Putamen (tissue), 1 donor: ENCODE measurements around the gene STAC2.
"Not testable (repeated sequence)": the region's sequence is repeated elsewhere in the genome, so short reads cannot be mapped to it uniquely, and the experiment has no call there.

Experiments
- DNase-seq: peaks from one replicate; pipeline ENCODE4 v3.0.0-alpha.2; 2016; ENCODE audit warnings: low spot score

Gene STAC2

DNA sequence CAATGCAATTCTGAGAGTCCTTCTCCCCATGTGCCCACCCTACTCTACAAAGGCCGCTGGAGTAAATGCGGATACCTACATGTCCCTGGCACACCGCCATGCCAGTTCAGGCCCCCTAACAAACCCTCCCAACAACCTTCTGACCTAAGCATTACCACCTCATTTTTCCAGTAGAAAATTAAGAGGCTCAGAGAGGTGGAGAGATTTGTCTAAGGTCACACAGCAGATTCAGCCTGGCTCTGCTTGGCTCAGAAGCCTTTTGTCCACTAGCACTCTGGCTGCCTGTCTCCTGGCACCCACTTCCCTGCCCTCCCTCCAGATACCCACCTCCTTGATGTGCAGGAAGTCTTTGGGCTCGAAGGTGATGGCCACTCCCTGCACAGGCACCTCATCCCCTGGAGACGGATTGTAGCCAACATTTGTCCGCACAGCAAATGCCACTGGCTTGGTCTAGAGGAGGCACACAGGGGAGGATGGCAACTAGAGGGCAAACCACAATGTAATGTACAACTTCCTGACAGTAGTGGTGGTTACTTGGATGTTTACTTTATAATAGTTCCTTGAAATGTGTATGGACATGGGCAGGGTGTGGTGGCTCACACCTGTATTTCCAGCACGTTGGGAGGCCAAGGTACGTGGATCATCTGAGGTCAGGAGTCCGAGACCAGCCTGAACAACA lies 38.5 kb downstream of the STAC2 start:
- no peak for DNase-seq

DNA sequence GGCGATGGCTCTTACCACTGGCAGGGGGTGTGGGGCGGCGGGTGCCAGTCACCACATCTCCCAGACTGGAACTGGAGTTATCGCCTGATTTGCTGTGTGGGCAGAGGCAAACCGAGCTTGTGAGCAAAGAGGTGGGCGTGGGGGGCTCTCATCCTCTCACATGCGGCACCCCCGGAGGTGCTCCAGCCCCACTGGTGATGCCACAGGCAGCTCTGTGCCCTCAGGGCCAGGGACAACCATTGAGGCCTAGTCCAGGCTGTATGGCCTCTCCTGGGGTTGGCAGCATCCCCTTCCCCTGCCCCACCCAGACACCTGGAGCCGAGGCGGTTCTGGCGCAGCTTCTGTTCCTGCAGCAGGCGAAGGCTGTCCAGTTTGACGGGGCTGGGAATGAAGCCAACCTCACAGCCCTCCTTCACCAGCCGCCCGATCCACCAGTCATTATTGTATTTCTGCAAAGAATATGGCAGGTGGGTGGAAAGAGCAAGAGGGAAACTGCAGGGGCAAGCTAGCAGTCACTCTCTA lies 39.2 kb downstream of the STAC2 start:
- no peak for DNase-seq

DNA sequence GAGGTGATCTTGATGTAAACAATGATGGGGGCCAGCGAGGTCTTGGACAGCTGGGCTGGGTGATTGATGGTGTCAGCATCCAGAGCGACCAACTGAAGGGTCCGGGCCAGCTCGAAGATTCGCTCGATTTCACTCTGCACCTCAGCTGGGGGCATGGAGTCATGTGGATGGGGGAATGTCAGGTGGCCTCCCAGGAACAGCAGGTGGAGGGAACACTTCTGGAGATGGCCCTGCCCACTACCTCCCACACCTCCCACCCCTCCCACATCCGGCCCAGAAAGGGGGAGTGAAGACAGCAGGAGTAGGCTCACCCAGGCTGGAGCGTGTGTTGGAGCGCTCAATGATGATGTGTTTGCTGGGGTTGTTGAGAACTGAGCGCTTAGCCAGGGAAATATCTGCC lies 42.0 kb downstream of the STAC2 start:
- no peak for DNase-seq

DNA sequence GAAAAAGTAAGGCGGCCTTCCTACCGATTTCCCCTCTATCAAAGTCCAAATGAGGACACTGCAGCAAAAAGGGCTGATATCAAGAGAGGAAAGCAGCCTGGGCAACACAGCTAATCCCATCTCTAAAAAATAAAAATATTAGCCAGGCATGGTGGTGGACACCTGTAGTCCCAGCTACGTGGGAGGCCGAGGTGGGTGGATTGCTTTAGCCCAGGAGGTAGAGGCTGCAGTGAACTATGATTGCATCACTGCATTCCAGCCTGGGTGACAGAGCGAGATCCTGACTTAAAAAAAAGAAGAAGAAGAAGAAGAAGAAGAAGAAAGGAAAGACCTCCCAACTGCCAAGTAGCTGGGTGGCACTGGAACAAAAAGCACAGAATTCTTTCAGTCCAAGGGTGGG lies 42.7 kb downstream of the STAC2 start:
- DNase-seq: no peak

- DNase-seq: no peak
Observed at GRCh38 chr17:39181303-39181702, 44.4 kb downstream of the STAC2 start.

GRCh38 chr17:39178536-39178935 lies 47.2 kb downstream of the STAC2 start:
- no peak for DNase-seq

DNA sequence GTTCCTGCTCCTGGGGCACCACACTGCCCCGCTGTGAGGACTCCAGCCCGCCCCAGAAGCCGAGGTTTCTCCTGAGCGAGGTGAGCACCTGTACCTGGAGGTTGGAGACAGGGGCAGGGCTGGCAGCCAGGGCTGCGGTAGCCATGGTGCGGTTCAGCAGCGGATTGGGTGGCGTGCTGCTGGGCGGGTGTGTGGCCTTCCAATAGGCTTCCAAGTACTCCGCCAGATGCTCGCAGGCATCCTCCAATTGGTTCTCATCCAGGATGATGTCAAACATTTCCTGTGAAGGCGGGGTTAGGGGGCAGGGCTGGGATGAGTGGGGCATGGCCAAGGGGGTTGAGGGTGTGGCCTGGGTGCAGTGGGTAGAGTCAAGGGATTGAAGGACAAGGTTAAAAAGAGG lies 48.5 kb downstream of the STAC2 start:
- DNase-seq: no peak

GRCh38 chr17:39175695-39176093 lies 50.1 kb downstream of the STAC2 start:
- no peak for DNase-seq

GRCh38 chr17:39174920-39175694 lies 50.6 kb downstream of the STAC2 start:
- DNase-seq: no peak

GRCh38 chr17:39173526-39174274 lies 52.0 kb downstream of the STAC2 start:
- DNase-seq: no peak

- no peak for DNase-seq
Observed at GRCh38 chr17:39173080-39173479, 52.7 kb downstream of the STAC2 start.

- no peak for DNase-seq
Observed at GRCh38 chr17:39171933-39172332, 53.8 kb downstream of the STAC2 start.

DNA sequence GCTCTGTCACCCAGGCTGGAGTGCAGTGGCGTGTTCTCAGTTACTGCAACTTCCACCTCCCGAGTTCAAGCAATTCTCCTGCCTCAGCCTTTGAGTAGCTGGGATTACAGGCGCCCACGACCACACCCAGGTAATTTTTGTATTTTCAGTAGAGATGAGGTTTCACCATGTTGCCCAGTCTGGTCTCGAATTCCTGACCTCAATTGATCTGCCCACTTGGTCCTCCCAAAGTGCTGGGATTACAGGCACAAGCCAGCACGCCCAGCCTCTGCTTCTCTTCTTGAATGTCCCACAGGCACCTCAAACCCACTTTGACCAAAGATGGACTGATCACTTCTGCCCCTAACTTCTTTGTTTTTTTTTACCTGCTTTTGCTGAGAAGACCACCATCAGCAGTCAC lies 55.2 kb downstream of the STAC2 start:
- DNase-seq: no peak

DNA sequence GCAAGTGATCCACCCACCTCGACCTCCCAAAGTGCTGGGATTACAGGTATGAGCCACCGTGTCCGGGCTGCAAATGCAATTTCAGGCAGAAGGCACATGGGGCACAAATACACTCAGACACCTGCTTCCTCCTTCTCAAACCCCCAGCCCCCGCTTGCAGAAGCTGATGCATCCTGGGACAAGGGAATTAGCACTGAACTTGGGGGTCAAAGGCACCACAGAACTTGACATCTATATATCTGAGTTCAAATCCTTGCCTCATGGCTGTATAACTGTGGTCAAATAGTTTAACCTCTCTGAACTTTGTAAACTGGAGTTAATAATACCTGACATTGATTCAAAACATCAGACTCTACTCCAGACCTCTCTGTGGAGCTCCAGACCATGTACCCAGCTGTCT lies 55.6 kb downstream of the STAC2 start:
- no peak for DNase-seq

- no peak for DNase-seq
Observed at GRCh38 chr17:39169518-39169917, 56.2 kb downstream of the STAC2 start.

- no peak for DNase-seq
Observed at GRCh38 chr17:39169101-39169500, 56.6 kb downstream of the STAC2 start.

- DNase-seq: not testable (repeated sequence)
Observed at GRCh38 chr17:39168503-39168902, 57.2 kb downstream of the STAC2 start.

- DNase-seq: peak; percentile 47
Observed at GRCh38 chr17:39167476-39167875, 58.3 kb downstream of the STAC2 start.

GRCh38 chr17:39166437-39167335 lies 59.1 kb downstream of the STAC2 start:
- no peak for DNase-seq

DNA sequence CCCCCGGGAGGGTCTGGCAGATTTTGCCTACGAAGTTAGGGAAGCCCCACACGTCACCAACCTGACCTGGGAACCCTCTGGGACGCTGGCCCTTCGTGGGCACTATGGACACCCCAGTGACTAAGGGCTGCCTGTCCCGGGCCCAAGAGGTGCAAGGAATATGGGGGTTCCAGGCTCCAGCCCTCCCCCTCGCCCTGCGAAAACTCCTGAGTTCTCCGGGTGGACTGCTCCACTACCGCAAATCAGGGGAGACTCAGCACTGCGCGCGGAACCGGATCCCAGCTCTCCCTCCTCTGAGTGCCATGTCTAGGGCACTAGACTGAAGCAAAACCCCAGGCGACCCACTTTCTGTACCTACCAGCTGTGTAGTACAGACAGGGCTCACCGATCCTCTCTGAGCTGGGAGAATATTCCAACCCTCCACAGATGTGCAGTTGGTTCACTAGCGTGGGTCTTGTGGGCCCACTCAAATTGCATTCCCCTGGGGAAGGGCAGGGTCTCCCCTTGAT lies 59.9 kb downstream of the STAC2 start, which contains the start of gene ARL5C:
Gene ARL5C, minus strand, starts transcription at position 321 of the 509 bp plus-strand sequence. CDS start 401 bp downstream, outside the sequence.
- no peak for DNase-seq

- no peak for DNase-seq
Observed at GRCh38 chr17:39165178-39165840, 60.4 kb downstream of the STAC2 start.
